ENCODE measurements around the gene LUZP1.
A peak's percentile ranks its signal among the peaks of the same experiment; 100 is the strongest.

The LUZP1 gene

DNA sequence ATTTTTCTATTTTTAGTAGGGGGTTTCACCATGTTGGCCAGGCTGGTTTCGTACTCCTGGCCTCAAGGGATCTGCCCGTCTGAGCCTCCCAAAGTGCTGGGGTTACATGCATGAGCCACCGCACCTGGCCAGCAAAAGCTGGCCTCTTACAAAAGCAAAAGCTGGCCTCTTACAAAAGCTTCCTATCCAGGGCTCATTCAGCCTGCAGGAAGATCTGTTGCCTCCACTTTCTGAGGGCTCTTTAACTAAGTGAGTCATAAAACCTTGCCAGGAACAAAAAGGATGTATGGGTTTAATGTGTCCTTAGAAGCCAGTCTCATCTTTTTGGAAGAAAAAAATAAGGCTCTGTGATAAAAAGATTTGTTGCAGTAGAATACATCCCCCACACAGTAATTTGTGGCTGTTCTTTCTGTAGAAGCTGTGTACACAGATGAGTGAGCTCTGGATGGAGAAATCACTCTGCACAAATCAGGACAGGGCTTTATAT is 33.6 kb upstream of the LUZP1 start:
- no peak for DNase-seq (ENCODE audit: low spot score)
- CTCF ChIA-PET = interaction anchor here (0.6 to 0.7 kb wide), 2 partner anchors 10 to 1776 kb away, joined by 3 to 4 read pairs; no protein-coding TSS in a partner anchor
- H3K27ac ChIP-seq = peak overlapping the region; percentile 63
- TF ChIP-seq, protein P1, sequence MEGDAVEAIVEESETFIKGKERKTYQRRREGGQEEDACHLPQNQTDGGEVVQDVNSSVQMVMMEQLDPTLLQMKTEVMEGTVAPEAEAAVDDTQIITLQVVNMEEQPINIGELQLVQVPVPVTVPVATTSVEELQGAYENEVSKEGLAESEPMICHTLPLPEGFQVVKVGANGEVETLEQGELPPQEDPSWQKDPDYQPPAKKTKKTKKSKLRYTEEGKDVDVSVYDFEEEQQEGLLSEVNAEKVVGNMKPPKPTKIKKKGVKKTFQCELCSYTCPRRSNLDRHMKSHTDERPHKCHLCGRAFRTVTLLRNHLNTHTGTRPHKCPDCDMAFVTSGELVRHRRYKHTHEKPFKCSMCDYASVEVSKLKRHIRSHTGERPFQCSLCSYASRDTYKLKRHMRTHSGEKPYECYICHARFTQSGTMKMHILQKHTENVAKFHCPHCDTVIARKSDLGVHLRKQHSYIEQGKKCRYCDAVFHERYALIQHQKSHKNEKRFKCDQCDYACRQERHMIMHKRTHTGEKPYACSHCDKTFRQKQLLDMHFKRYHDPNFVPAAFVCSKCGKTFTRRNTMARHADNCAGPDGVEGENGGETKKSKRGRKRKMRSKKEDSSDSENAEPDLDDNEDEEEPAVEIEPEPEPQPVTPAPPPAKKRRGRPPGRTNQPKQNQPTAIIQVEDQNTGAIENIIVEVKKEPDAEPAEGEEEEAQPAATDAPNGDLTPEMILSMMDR (conservative IDR thresholded peaks at IDR 0.05; ENCODE audit: low read depth) = no peak
- POLR2A ChIA-PET (ENCODE audit: low non-redundant PET) = no interaction called here

DNA sequence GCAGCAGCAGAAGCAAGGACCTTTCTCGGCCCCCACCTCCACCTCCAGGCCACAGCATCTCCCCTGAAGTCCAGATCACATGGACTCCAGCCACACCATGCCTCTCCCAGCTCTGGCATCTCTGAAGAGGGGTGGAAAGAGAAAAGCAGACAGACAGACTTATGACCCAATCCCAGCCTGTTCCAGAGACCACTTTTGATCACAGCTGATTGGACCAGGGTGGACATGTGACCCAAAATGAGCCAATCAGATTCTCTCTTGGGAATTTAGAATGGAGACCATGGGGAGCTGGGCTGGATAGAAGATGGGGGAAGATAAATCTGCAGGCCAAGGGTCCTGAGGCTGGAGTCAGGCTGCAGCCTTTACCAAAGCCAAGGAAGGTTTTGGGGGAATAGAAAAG is 32.2 kb upstream of the LUZP1 start:
- ChIA-PET POLR2A (ENCODE audit: low non-redundant PET) (no interaction called here), CTCF (interaction anchor here (0.6 kb wide), 1 partner anchor 172 kb away, joined by 3 read pairs; no protein-coding TSS in a partner anchor)
- no peak for DNase-seq (ENCODE audit: low spot score)
- H3K27ac ChIP-seq = no peak overlapping the region
- TF ChIP-seq, protein P1 (conservative IDR thresholded peaks at IDR 0.05; ENCODE audit: low read depth) = no peak

DNA sequence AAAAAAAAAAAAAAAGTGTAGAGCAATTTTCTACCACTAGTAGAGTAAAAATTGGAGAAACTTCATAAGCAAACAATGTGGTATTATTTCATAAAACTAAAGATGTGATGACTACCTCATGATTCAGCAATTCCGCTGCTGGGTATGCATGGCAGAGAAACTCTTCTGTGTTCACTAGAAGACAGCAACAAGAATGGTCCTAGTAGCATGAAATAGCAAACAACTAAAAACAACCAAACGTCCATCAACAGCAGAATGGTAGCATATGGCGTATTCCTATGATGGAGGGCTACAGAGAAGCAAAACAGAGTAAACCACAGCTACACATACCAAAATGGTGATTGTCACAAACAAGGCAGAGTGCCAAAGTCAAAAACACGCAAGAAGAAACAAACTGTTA is 29.7 kb upstream of the LUZP1 start:
- CTCF ChIA-PET = interaction anchor here (2.1 kb wide), 1 partner anchor 14 kb away, joined by 10 read pairs; no protein-coding TSS in a partner anchor
- POLR2A ChIA-PET (ENCODE audit: low non-redundant PET) = no interaction called here
- peak overlapping the region; percentile 90 for H3K27ac ChIP-seq
- DNase-seq (ENCODE audit: low spot score) = peak; percentile 69
- TF ChIP-seq, protein P1 (conservative IDR thresholded peaks at IDR 0.05; ENCODE audit: low read depth) = no peak

DNA sequence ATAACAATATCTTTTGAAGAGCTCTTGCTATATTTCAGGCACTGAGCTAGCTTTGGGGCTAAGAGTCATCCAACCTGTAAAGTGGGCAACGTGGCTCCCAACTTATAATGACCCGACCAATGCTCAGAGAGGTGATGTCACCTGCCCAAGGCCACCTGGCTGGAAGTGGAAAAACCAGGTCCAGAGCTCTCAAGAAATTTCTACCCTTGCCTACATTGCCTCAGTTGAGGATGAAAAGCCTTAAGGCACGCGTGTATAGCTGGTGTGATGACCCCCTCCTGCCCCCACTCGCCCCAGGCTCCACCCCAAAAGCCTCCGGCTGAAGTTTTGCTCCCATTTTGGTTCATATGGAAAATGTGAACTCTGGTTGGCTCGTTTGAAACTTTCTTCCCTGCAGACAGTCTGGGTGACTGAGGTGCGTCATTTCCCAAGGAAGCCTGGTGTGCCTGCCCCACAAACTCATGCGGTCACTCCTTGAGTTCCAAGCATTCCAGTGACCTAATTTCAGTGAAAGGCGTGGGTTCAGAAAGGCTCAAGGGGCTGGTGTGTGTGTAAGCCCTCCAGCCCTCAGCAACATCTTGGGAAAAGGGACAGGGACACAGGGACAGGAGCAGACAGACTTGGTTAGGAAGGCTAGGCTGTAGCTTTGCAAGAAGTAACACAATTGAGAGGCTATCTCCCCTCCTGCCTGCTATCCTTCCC is 28.1 kb upstream of the LUZP1 start:
- DNase-seq (ENCODE audit: low spot score) = peak; percentile 94
- ChIA-PET CTCF (interaction anchor here (0.6 to 1.4 kb wide), 2 partner anchors 12 to 24 kb away, joined by 4 to 11 read pairs; no protein-coding TSS in a partner anchor), POLR2A (ENCODE audit: low non-redundant PET) (no interaction called here)
- H3K27ac ChIP-seq = peak overlapping the region; percentile 90
- TF ChIP-seq, protein P1 (conservative IDR thresholded peaks at IDR 0.05; ENCODE audit: low read depth) = no peak

DNA sequence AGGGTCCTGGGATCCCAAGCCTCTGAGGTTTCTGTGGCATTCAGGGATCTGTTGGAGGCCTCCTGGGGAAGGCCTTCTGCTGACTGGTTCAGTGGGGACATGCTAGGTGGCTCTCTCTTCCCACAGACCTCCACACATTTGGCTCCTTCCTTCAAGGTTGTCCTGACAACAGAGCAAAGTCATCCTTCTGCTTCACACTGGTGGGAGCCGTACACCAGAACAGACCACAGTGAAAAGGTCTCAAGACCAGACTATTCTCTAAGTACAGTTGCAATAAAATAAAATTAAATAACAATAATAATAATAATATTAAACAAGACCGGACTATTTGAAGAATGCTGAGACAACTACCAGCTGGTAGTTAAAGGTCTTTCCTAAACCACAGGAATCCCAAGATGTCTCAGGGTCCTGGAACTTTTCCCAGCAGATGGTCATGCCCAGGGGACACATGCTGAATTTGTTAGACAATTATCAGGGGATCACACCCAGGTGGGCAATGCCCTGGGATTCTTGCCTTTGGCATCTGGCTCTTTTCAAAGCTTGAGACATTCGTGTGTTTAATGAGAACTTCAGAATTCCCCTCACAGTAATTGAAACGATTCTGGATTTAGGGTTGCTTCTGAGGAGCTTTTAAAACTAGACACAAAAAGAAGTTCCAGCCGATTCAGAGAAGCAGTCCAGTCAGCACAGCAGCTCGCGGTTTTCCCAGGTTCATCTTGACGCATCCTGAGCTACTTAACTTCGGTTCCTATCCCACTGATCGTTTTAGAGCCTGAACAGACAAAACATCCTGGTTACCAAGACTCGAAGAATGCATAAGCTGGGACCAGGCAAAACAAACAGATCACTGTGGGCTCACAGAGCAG is 25.7 kb upstream of the LUZP1 start:
- TF ChIP-seq, protein P1 (conservative IDR thresholded peaks at IDR 0.05; ENCODE audit: low read depth) = no peak
- DNase-seq (ENCODE audit: low spot score) = peak; percentile 42
- ChIA-PET POLR2A (ENCODE audit: low non-redundant PET) (no interaction called here), CTCF (interaction anchor here (0.7 to 1.0 kb wide), 2 partner anchors 9 to 1230 kb away, joined by 3 read pairs; no protein-coding TSS in a partner anchor)
- H3K27ac ChIP-seq = peak overlapping the region; percentile 64

DNA sequence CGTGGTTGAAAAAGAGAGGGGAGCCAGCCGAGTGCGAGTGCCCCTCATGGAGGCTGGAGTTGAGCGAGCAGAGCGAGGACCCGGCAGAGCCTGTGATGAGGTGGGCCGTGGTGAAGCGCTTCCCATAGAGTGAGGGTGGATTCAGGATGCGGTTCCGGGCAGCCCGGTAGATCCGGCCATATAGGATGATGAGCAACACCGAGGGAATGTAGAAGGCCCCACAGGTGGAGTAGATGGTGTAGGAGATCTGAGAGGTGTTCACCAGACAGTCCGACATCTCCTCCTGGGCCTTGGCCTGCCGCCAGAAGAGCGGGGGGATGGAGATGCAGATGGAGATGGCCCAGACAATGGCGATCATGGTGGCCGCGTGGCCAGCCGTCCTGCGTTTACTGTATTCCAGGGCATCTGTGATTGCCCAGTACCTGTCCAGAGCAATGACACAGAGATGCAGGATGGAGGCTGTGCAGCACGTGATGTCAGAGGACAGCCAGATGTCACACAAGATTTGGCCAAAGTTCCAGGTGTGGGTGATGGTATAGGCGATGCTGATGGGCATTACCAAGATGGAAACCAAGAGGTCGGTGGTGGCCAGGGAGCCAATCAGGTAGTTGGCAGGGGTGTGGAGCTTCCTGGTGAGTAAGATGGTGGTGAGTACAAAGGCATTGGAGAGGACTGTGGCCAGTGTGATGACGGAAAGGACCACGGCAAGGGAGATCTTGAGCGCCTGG is 24.9 kb upstream of the LUZP1 start:
- POLR2A ChIA-PET (ENCODE audit: low non-redundant PET) = no interaction called here
- CTCF ChIA-PET = no interaction called here
- DNase-seq (ENCODE audit: low spot score) = no peak
- TF ChIP-seq, protein P1 (conservative IDR thresholded peaks at IDR 0.05; ENCODE audit: low read depth) = no peak
- H3K27ac ChIP-seq = peak overlapping the region; percentile 64
